HepG2 (cell line): Measurements from ENCODE around the gene HSPA5. TPM values are rescaled to one million over a fixed set of nuclear protein-coding genes. Genes with fewer than 3 reads are reported as not detected.
A peak's percentile ranks its signal among the peaks of the same experiment; 100 is the strongest.

ENCODE experiments used
- CBX2 ChIP-seq, 2 experiments: fragments of 200-600 bp in 1 of 2; sonication (generic); formaldehyde crosslinking in 1 of 2; IDR thresholded peaks; 2 replicates each; pipeline versions ENCODE4 v1.7.0 to v1.8.1; 2018 to 2022; ENCODE audit warnings: low read depth in 2 of 2, low read length in 1 of 2, mild to moderate bottlenecking in 1 of 2, missing genetic modification reagents in 1 of 2
- MATR3 ChIP-seq: sonication (generic); formaldehyde crosslinking; IDR thresholded peaks from 2 replicates; pipeline ENCODE4 v1.4.0; 2020; ENCODE audit warnings: missing genetic modification reagents
- NAIF1 ChIP-seq: sonication (generic); formaldehyde crosslinking; IDR thresholded peaks from 2 replicates; pipeline ENCODE4 v1.5.0; 2020; ENCODE audit warnings: mild to moderate bottlenecking, missing genetic modification reagents, borderline replicate concordance
- RORA ChIP-seq: sonication (generic); formaldehyde crosslinking; IDR thresholded peaks from 2 replicates; pipeline ENCODE4 v1.5.0; 2020; ENCODE audit warnings: mild to moderate bottlenecking, missing genetic modification reagents, moderate library complexity
- SMAD1 ChIP-seq: sonication (generic); formaldehyde crosslinking; IDR thresholded peaks from 2 replicates; pipeline ENCODE4 v1.4.0; 2020; ENCODE audit warnings: missing genetic modification reagents, low read depth, mild to moderate bottlenecking, borderline replicate concordance
- ZNF121 ChIP-seq: sonication (generic); formaldehyde crosslinking; IDR thresholded peaks from 2 replicates; pipeline ENCODE4 v1.5.0; 2020; ENCODE audit warnings: mild to moderate bottlenecking, missing genetic modification reagents
- ZNF232 ChIP-seq: sonication (generic); formaldehyde crosslinking; IDR thresholded peaks from 2 replicates; pipeline ENCODE4 v1.4.0; 2020; ENCODE audit warnings: missing genetic modification reagents, borderline replicate concordance
- ZNF468 ChIP-seq: sonication (generic); formaldehyde crosslinking; IDR thresholded peaks from 2 replicates; pipeline ENCODE4 v1.8.0; 2022; ENCODE audit warnings: mild to moderate bottlenecking, moderate library complexity, missing genetic modification reagents
- ZNF749 ChIP-seq: sonication (generic); formaldehyde crosslinking; IDR thresholded peaks from 2 replicates; pipeline ENCODE4 v1.8.0; 2022; ENCODE audit warnings: mild to moderate bottlenecking, missing genetic modification reagents, moderate library complexity, borderline replicate concordance
- ZSCAN20 ChIP-seq: sonication (generic); formaldehyde crosslinking; IDR thresholded peaks from 2 replicates; pipeline ENCODE4 v1.4.0; 2020; ENCODE audit warnings: missing genetic modification reagents, mild to moderate bottlenecking, borderline replicate concordance
- polyA plus RNA-seq, 8 experiments: library from polyadenylated mRNA; depleted of rRNA in 3 of 8; stranded (reverse) in 7 of 8; unstranded in 1 of 8; fragments of >200 nt; fragmentation: Illumina TruSeq in 4 of 8; extraction: Trizol in 4 of 8; gene quantifications; 2 replicates each; pipeline versions ENCODE4 v1.2.1 to v1.2.3, GENCODE V29; 2011 to 2016; ENCODE audit warnings: low read depth in 4 of 8, missing spikeins in 1 of 8, mixed read lengths in 1 of 8; ENCODE audit not compliant: insufficient read depth in 1 of 8
- total RNA-seq, 5 experiments: library from RNA; depleted of rRNA; stranded (reverse); fragments of >200 nt; fragmentation: Illumina TruSeq; extraction: Trizol; gene quantifications; 2 replicates each; pipeline ENCODE4 v1.2.3, GENCODE V29; 2016; ENCODE audit warnings: low read depth in 1 of 5
- TF ChIP-seq, protein P1 (sequence below): sonication (generic); formaldehyde crosslinking; IDR thresholded peaks from 2 replicates; pipeline ENCODE4 v1.4.0; 2020; ENCODE audit warnings: missing genetic modification reagents
- TF ChIP-seq, protein P2 (sequence below): sonication (generic); formaldehyde crosslinking; conservative IDR thresholded peaks from 2 replicates; pipeline ENCODE4 v1.8.0; 2022; ENCODE audit warnings: missing genetic modification reagents
- TF ChIP-seq, protein P3 (sequence below): fragments of 450-650 bp; IDR thresholded peaks from 2 replicates; pipeline ENCODE4 v1.6.1; 2017
- TF ChIP-seq, protein P4 (sequence below): sonication (generic); formaldehyde crosslinking; IDR thresholded peaks from 2 replicates; pipeline ENCODE4 v1.8.1; 2023; ENCODE audit warnings: missing genetic modification reagents, inconsistent platforms, borderline replicate concordance
- TF ChIP-seq, protein P5 (sequence below): IDR thresholded peaks from 2 replicates; pipeline ENCODE4 v1.6.1; 2016
- TF ChIP-seq, protein P6 (sequence below): sonication (generic); formaldehyde crosslinking; IDR thresholded peaks from 2 replicates; pipeline ENCODE4 v1.8.0; 2022; ENCODE audit warnings: missing genetic modification reagents, mild to moderate bottlenecking, moderate library complexity, borderline replicate concordance

Gene HSPA5
- total and polyA plus RNA-seq, 2 of the 13 experiments (the other 11 are each of a cell fraction or from before 2014, with no cell fraction given): 201 to 206 TPM

DNA sequence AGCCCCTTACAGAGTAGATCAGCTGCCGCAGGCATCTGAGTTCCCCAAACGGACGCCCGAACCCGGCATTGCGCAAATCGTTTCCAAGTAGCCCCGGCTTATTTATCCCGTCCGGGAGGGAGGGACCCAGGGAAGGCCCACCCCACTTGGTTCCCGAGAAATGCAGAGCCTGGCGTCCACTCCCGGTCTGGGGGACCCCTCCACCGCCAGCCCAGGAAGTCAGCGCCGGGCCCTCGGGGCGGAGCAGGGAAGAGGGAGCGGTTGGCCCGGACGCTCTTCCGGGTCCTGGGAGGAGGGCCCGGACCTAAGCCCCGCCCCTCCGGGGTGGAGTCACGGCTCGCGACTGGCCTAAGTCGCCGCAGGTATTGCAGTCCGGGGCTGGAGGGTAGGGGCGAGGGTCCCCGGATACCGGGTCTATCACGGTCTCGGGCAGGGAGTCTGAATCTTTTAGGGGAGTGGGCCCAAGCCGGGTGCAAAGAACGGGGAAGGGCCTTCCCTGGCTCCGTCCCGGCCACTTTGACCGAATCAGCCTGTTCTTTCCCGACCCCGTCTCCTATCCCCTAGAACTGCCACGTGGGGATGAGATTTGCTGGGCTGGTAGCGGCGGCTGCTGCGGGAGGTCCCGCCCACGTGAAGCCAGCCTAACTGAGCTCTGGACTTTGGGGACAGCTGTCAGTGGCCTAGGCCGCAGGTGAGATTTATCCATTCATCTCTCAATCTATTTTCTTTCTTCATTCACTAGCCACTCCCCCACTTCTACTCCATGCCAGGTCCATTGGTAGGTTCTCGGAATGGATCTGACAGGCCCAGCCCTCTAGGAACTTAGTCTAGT is 40.7 kb downstream of the HSPA5 start, which contains the start of gene RABEPK (continued):
- TF ChIP-seq ZNF749 (CRISPR knock-in tag): no peak
- no peak for TF ChIP-seq ZSCAN20 (CRISPR knock-in tag)
- peak; percentile 28; the same call in 1 of the 2 replicates for TF ChIP-seq SMAD1 (CRISPR knock-in tag)
- no peak for TF ChIP-seq ZNF232
- TF ChIP-seq ZNF121 (CRISPR knock-in tag): no peak
- TF ChIP-seq ZNF468 (CRISPR knock-in tag): no peak
- TF ChIP-seq CBX2 (IDR thresholded peaks at IDR 0.05; ENCODE audit: low read depth, low read length): no peak
- no peak for TF ChIP-seq CBX2 (CRISPR knock-in tag; IDR thresholded peaks at IDR 0.05; ENCODE audit: low read depth)
- TF ChIP-seq, protein P1, sequence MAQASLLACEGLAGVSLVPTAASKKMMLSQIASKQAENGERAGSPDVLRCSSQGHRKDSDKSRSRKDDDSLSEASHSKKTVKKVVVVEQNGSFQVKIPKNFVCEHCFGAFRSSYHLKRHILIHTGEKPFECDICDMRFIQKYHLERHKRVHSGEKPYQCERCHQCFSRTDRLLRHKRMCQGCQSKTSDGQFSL (CRISPR knock-in tag): no peak
- TF ChIP-seq, protein P2, sequence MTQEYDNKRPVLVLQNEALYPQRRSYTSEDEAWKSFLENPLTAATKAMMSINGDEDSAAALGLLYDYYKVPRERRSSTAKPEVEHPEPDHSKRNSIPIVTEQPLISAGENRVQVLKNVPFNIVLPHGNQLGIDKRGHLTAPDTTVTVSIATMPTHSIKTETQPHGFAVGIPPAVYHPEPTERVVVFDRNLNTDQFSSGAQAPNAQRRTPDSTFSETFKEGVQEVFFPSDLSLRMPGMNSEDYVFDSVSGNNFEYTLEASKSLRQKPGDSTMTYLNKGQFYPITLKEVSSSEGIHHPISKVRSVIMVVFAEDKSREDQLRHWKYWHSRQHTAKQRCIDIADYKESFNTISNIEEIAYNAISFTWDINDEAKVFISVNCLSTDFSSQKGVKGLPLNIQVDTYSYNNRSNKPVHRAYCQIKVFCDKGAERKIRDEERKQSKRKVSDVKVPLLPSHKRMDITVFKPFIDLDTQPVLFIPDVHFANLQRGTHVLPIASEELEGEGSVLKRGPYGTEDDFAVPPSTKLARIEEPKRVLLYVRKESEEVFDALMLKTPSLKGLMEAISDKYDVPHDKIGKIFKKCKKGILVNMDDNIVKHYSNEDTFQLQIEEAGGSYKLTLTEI (CRISPR knock-in tag): no peak
- peak; percentile 82 for TF ChIP-seq NAIF1 (CRISPR knock-in tag)
- TF ChIP-seq MATR3 (CRISPR knock-in tag): no peak
- TF ChIP-seq RORA (CRISPR knock-in tag): no peak
- TF ChIP-seq, protein P3, sequence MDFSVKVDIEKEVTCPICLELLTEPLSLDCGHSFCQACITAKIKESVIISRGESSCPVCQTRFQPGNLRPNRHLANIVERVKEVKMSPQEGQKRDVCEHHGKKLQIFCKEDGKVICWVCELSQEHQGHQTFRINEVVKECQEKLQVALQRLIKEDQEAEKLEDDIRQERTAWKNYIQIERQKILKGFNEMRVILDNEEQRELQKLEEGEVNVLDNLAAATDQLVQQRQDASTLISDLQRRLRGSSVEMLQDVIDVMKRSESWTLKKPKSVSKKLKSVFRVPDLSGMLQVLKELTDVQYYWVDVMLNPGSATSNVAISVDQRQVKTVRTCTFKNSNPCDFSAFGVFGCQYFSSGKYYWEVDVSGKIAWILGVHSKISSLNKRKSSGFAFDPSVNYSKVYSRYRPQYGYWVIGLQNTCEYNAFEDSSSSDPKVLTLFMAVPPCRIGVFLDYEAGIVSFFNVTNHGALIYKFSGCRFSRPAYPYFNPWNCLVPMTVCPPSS: no peak
- TF ChIP-seq, protein P4, sequence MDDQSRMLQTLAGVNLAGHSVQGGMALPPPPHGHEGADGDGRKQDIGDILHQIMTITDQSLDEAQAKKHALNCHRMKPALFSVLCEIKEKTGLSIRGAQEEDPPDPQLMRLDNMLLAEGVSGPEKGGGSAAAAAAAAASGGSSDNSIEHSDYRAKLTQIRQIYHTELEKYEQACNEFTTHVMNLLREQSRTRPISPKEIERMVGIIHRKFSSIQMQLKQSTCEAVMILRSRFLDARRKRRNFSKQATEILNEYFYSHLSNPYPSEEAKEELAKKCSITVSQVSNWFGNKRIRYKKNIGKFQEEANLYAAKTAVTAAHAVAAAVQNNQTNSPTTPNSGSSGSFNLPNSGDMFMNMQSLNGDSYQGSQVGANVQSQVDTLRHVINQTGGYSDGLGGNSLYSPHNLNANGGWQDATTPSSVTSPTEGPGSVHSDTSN (CRISPR knock-in tag): no peak
- TF ChIP-seq, protein P5, sequence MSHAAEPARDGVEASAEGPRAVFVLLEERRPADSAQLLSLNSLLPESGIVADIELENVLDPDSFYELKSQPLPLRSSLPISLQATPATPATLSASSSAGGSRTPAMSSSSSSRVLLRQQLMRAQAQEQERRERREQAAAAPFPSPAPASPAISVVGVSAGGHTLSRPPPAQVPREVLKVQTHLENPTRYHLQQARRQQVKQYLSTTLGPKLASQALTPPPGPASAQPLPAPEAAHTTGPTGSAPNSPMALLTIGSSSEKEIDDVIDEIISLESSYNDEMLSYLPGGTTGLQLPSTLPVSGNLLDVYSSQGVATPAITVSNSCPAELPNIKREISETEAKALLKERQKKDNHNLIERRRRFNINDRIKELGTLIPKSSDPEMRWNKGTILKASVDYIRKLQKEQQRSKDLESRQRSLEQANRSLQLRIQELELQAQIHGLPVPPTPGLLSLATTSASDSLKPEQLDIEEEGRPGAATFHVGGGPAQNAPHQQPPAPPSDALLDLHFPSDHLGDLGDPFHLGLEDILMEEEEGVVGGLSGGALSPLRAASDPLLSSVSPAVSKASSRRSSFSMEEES: peak; percentile 11; the same call in 1 of the 2 replicates
- TF ChIP-seq, protein P6, sequence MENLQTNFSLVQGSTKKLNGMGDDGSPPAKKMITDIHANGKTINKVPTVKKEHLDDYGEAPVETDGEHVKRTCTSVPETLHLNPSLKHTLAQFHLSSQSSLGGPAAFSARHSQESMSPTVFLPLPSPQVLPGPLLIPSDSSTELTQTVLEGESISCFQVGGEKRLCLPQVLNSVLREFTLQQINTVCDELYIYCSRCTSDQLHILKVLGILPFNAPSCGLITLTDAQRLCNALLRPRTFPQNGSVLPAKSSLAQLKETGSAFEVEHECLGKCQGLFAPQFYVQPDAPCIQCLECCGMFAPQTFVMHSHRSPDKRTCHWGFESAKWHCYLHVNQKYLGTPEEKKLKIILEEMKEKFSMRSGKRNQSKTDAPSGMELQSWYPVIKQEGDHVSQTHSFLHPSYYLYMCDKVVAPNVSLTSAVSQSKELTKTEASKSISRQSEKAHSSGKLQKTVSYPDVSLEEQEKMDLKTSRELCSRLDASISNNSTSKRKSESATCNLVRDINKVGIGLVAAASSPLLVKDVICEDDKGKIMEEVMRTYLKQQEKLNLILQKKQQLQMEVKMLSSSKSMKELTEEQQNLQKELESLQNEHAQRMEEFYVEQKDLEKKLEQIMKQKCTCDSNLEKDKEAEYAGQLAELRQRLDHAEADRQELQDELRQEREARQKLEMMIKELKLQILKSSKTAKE (CRISPR knock-in tag): no peak
